SU-DHL-6 (cell line): ENCODE results near the gene EVPL.

Source experiments
- CTCF ChIP-seq: fragments of 200-600 bp; sonication (generic); IDR thresholded peaks from one replicate; pipeline ENCODE4 v1.5.1; 2017; ENCODE audit warnings: antibody characterized with exemption, mild to moderate bottlenecking, low read length, moderate library complexity; ENCODE audit not compliant: insufficient read depth, poor library complexity, severe bottlenecking
- EZH2phosphoT487 ChIP-seq: fragments of 200-600 bp; sonication (generic), shearing (Covaris generic); conservative IDR thresholded peaks from 2 replicates; pipeline ENCODE4 v1.6.1; 2018; ENCODE audit warnings: mild to moderate bottlenecking, antibody characterized with exemption, low read length, moderate library complexity, mixed read lengths

- no peak for TF ChIP-seq CTCF
- TF ChIP-seq EZH2phosphoT487, result no peak
Observed at GRCh38 chr17:76065775-76066174, 38.7 kb upstream of the EVPL start.
